ENCODE data around the gene TM7SF2. TPM values are rescaled to one million over a fixed set of nuclear protein-coding genes. Genes with fewer than 3 reads are reported as not detected.

TM7SF2 gene
- total and polyA plus RNA-seq, 2 donors from 2014 or later: 20.9 to 88.2 TPM

- no peaks in the 10 kb centered on the region for H3K9me3 ChIP-seq (ENCODE audit: control insufficient read depth in 2 of 3, insufficient read depth in 1 of 3, low read length in 3 of 3)
- no peak overlapping the region for H3K27ac ChIP-seq (ENCODE audit: low read depth in 2 of 2, low read length in 2 of 2)
- no peak overlapping the region for H3K4me3 ChIP-seq (ENCODE audit: low read length in 3 of 3)
- no peak for TF ChIP-seq CTCF (IDR thresholded peaks at IDR 0.05; ENCODE audit: borderline replicate concordance, extremely low read depth, insufficient read depth)
- H3K4me1 ChIP-seq (ENCODE audit: control insufficient read depth in 2 of 3, insufficient read depth in 2 of 3, low read depth in 1 of 3, low read length in 3 of 3): peaks cover 0 to 41% (median 8%) of the 10 kb centered on the region in 3 donors
- no peak overlapping the region for H3K9ac ChIP-seq (ENCODE audit: low read length in 3 of 3)
- peaks cover 0 to 16% (median 9%) of the 10 kb centered on the region in 3 donors for H3K36me3 ChIP-seq (ENCODE audit: control insufficient read depth in 2 of 3, insufficient read depth in 3 of 3, low read length in 3 of 3)
- FAIRE-seq (no peak), DNase-seq (peak in 1 of 5 donors; percentile 72)
- intact Hi-C loops (cut with DNase I): no loop called here
- H3K27me3 ChIP-seq (ENCODE audit: control insufficient read depth, insufficient read depth, low read length): no peaks in the 10 kb centered on the region
Observed at GRCh38 chr11:65115361-65116082, 3.9 kb downstream of the TM7SF2 start.

- Histone ChIP-seq H3K36me3 (ENCODE audit: control insufficient read depth in 2 of 3, insufficient read depth in 3 of 3, low read length in 3 of 3) (peaks cover 2 to 22% (median 12%) of the 10 kb centered on the region in 3 donors), H3K4me3 (ENCODE audit: low read length in 3 of 3) (peak overlapping the region; percentile 86 to 90 (median 87)), H3K9ac (ENCODE audit: low read length in 3 of 3) (peak overlapping the region in 2 of 3 donors; percentile 6 to 85), H3K4me1 (ENCODE audit: control insufficient read depth in 2 of 3, insufficient read depth in 2 of 3, low read depth in 1 of 3, low read length in 3 of 3) (peaks cover 2 to 43% (median 14%) of the 10 kb centered on the region in 3 donors), H3K27ac (ENCODE audit: low read depth in 2 of 2, low read length in 2 of 2) (peak overlapping the region; percentile 74 to 76), H3K27me3 (ENCODE audit: control insufficient read depth, insufficient read depth, low read length) (no peaks in the 10 kb centered on the region), H3K9me3 (ENCODE audit: control insufficient read depth in 2 of 3, insufficient read depth in 1 of 3, low read length in 3 of 3) (no peaks in the 10 kb centered on the region)
- FAIRE-seq: no peak
- no peak for TF ChIP-seq CTCF (IDR thresholded peaks at IDR 0.05; ENCODE audit: borderline replicate concordance, extremely low read depth, insufficient read depth)
- intact Hi-C loops (cut with DNase I): no loop called here
- peak in 4 of 5 donors; percentile 15 to 88 (median 51) for DNase-seq
Observed at GRCh38 chr11:65116370-65117205, 4.9 kb downstream of the TM7SF2 start.

GRCh38 chr11:65117206-65118096, 5.8 kb downstream of the TM7SF2 start, which contains the start of gene ZNHIT2:
Gene ZNHIT2 (minus strand): TSS chr11:65117701. CDS start chr11:65117653, 48 bp downstream.
- H3K27ac ChIP-seq (ENCODE audit: low read depth in 2 of 2, low read length in 2 of 2): peak within 1 kb of the TSS; percentile 74 to 76
- H3K9me3 ChIP-seq (ENCODE audit: control insufficient read depth in 2 of 3, insufficient read depth in 1 of 3, low read length in 3 of 3): no peaks in the 10 kb centered on the region
- peak within 1 kb of the TSS; percentile 86 to 90 (median 87) for H3K4me3 ChIP-seq (ENCODE audit: low read length in 3 of 3)
- peak; percentile 95 for FAIRE-seq
- DNase-seq: peak; percentile 100
- peak; percentile 96 for TF ChIP-seq CTCF (IDR thresholded peaks at IDR 0.05; ENCODE audit: borderline replicate concordance, extremely low read depth, insufficient read depth)
- H3K36me3 ChIP-seq (ENCODE audit: control insufficient read depth in 2 of 3, insufficient read depth in 3 of 3, low read length in 3 of 3): peaks cover 2 to 22% (median 12%) of the 10 kb centered on the region in 3 donors
- peak within 1 kb of the TSS; percentile 6 to 85 (median 67) for H3K9ac ChIP-seq (ENCODE audit: low read length in 3 of 3)
- H3K27me3 ChIP-seq (ENCODE audit: control insufficient read depth, insufficient read depth, low read length): no peaks in the 10 kb centered on the region
- intact Hi-C loops (cut with DNase I): no loop called here
- H3K4me1 ChIP-seq (ENCODE audit: control insufficient read depth in 2 of 3, insufficient read depth in 2 of 3, low read depth in 1 of 3, low read length in 3 of 3): peaks cover 2 to 40% (median 14%) of the 10 kb centered on the region in 3 donors
